Brain microvascular endothelial cell (primary cell): ENCODE results near the gene XPOT.

ENCODE experiments used
- DNase-seq: peaks from one replicate; pipeline ENCODE4 v3.0.0-alpha.2; 2020
- H3K27ac ChIP-seq: fragments of 250-450 bp; sonication (Bioruptor Pico); 2 replicates; pipeline ENCODE4 v1.5.1; 2020; ENCODE audit warnings: mild to moderate bottlenecking, moderate library complexity
- H3K27me3 ChIP-seq: fragments of 250-450 bp; sonication (Bioruptor Pico); replicated peaks from 2 replicates; pipeline ENCODE4 v1.5.1; 2020; ENCODE audit warnings: mild to moderate bottlenecking
- H3K36me3 ChIP-seq: fragments of 250-450 bp; sonication (Bioruptor Pico); replicated peaks from 2 replicates; pipeline ENCODE4 v1.5.1; 2020; ENCODE audit warnings: mild to moderate bottlenecking
- H3K4me3 ChIP-seq: 2 replicates; pipeline ENCODE4 v1.5.1; 2011; ENCODE audit warnings: low read depth, mild to moderate bottlenecking, control low read depth, low read length, moderate library complexity
- in situ Hi-C: cut with HindIII; loops from 2 replicates; pipeline ENCODE4 v1.10.0; 2017; ENCODE audit warnings: low sequenced_read_pairs, low pct_ligation_motif_present
- TF ChIP-seq, protein P1 (sequence below): IDR thresholded peaks from 2 replicates; pipeline ENCODE4 v1.5.1; 2011; ENCODE audit warnings: low read depth, mild to moderate bottlenecking, moderate library complexity, low read length, control low read depth, inconsistent platforms; ENCODE audit errors: missing control alignments

XPOT gene

GRCh38 chr12:64430886-64431285 is 26.7 kb downstream of the XPOT start:
- TF ChIP-seq, protein P1, sequence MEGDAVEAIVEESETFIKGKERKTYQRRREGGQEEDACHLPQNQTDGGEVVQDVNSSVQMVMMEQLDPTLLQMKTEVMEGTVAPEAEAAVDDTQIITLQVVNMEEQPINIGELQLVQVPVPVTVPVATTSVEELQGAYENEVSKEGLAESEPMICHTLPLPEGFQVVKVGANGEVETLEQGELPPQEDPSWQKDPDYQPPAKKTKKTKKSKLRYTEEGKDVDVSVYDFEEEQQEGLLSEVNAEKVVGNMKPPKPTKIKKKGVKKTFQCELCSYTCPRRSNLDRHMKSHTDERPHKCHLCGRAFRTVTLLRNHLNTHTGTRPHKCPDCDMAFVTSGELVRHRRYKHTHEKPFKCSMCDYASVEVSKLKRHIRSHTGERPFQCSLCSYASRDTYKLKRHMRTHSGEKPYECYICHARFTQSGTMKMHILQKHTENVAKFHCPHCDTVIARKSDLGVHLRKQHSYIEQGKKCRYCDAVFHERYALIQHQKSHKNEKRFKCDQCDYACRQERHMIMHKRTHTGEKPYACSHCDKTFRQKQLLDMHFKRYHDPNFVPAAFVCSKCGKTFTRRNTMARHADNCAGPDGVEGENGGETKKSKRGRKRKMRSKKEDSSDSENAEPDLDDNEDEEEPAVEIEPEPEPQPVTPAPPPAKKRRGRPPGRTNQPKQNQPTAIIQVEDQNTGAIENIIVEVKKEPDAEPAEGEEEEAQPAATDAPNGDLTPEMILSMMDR = no peak
- peaks cover 91% of the 10 kb centered on the region for H3K36me3 ChIP-seq
- no peak overlapping the region for H3K4me3 ChIP-seq
- no peak overlapping the region for H3K27ac ChIP-seq
- no peak for DNase-seq
- in situ Hi-C loops = no loop called here
- no peaks in the 10 kb centered on the region for H3K27me3 ChIP-seq

GRCh38 chr12:64431791-64432190 is 27.6 kb downstream of the XPOT start:
- in situ Hi-C loops = no loop called here
- H3K36me3 ChIP-seq = peaks cover 91% of the 10 kb centered on the region

GRCh38 chr12:64433915-64434314 is 29.7 kb downstream of the XPOT start:
- DNase-seq = no peak
- H3K27ac ChIP-seq = no peak overlapping the region
- no peak overlapping the region for H3K4me3 ChIP-seq
- H3K27me3 ChIP-seq = no peaks in the 10 kb centered on the region
- H3K36me3 ChIP-seq = peaks cover 97% of the 10 kb centered on the region
- TF ChIP-seq, protein P1 = no peak
- in situ Hi-C loops = no loop called here

More at GRCh38 chr12:64431791-64432190, 27.6 kb downstream of the XPOT start:
- Histone ChIP-seq H3K27me3 (no peaks in the 10 kb centered on the region), H3K4me3 (no peak overlapping the region), H3K27ac (no peak overlapping the region)
- TF ChIP-seq, protein P1 = no peak
- no peak for DNase-seq

- in situ Hi-C loops = no loop called here
- Histone ChIP-seq H3K27me3 (no peaks in the 10 kb centered on the region), H3K36me3 (peaks cover 82% of the 10 kb centered on the region), H3K4me3 (no peak overlapping the region), H3K27ac (no peak overlapping the region)
- DNase-seq = no peak
- TF ChIP-seq, protein P1 = no peak
Measured at GRCh38 chr12:64440100-64440499, 35.9 kb downstream of the XPOT start.

GRCh38 chr12:64445490-64445889 is 41.3 kb downstream of the XPOT start:
- in situ Hi-C loops = no loop called here
- TF ChIP-seq, protein P1 = no peak
- Histone ChIP-seq H3K27me3 (no peaks in the 10 kb centered on the region), H3K36me3 (peaks cover 70% of the 10 kb centered on the region), H3K4me3 (no peak overlapping the region), H3K27ac (no peak overlapping the region)
- no peak for DNase-seq

DNA sequence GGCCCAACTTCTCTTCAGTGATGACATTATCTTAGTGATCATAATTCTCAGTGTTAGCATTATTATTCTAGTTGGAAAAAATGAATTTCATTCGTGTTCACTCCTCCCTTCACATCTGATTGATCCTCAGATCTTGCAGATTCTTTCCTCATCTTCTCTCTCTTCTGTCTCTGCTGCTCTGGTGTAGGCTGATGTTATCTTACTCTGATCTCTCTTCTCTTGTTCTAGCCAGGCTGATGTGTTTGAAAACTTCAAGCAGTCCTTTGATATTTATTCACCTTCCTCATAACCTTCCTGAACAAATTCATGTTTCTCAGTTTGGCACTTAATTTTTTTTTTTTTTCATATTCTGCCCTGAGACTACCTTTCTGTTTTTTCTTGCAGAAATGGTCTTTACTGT is 42.1 kb downstream of the XPOT start:
- Histone ChIP-seq H3K4me3 (no peak overlapping the region), H3K27me3 (no peaks in the 10 kb centered on the region), H3K27ac (no peak overlapping the region), H3K36me3 (peaks cover 62% of the 10 kb centered on the region)
- in situ Hi-C loops = no loop called here
- DNase-seq = no peak
- TF ChIP-seq, protein P1 = no peak
